DOHH2 (cell line): ENCODE results near the gene MOB1B.

Experiments used
- CTCF ChIP-seq: fragments of 200-600 bp; sonication (generic); IDR thresholded peaks from one replicate; pipeline ENCODE4 v1.5.1; 2014; ENCODE audit warnings: antibody characterized with exemption, mild to moderate bottlenecking, low read depth, low read length; ENCODE audit not compliant: poor library complexity, severe bottlenecking
- EZH2phosphoT487 ChIP-seq: fragments of 200-600 bp; sonication (generic); IDR thresholded peaks from 2 replicates; pipeline ENCODE4 v1.6.1; 2017; ENCODE audit warnings: borderline replicate concordance, mild to moderate bottlenecking, antibody characterized with exemption, low read length, moderate library complexity, mixed read lengths

DNA sequence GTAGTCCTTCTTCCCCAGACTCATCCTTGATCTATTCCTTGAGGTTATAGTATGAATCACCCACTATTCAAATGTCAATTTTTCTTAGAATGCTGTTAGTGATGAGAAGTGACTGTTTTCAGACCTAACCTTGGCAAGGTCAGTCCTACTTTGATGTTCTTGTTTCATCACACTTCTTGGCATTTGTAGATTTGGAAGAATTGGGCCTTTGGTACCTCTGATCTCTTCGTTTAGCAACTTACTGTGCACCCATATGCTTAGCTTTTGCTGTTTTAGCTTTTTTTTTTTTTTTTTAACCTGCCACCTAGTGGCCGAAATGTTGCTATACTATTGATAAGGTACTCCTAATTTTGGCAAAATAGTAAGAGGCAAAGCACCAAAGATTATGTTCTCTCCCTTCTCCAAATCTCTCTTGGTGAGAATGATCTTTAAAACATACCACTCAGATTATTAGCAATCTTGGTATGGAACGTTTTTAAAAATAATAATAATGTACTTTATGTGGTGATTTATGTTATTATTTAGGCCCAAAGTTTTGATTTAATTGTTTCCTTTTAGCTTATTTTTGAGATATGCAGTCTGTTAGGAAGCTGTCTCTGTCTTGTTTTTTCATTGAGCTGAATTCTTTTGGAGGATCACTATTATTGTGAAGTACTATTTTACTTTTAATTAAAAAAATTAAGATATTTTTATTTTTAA, 107.9 kb downstream of the MOB1B start:
- TF ChIP-seq CTCF (peak; percentile 81), EZH2phosphoT487 (no peak)
